DMS153 treated with DMSO at 0.1 percent for 48 hours (cell line): Measurements from ENCODE around the gene EIF4A3.
A peak's percentile ranks its signal among the peaks of the same experiment; 100 is the strongest.
"Not testable (repeated sequence)": the region's sequence is repeated elsewhere in the genome, so short reads cannot be mapped to it uniquely, and the experiment has no call there.

Experiments
- DNase-seq: peaks from one replicate; lab custom pipeline; 2025; ENCODE audit not compliant: unreplicated experiment; lab: John Stamatoyannopoulos, UW

EIF4A3 gene

DNA sequence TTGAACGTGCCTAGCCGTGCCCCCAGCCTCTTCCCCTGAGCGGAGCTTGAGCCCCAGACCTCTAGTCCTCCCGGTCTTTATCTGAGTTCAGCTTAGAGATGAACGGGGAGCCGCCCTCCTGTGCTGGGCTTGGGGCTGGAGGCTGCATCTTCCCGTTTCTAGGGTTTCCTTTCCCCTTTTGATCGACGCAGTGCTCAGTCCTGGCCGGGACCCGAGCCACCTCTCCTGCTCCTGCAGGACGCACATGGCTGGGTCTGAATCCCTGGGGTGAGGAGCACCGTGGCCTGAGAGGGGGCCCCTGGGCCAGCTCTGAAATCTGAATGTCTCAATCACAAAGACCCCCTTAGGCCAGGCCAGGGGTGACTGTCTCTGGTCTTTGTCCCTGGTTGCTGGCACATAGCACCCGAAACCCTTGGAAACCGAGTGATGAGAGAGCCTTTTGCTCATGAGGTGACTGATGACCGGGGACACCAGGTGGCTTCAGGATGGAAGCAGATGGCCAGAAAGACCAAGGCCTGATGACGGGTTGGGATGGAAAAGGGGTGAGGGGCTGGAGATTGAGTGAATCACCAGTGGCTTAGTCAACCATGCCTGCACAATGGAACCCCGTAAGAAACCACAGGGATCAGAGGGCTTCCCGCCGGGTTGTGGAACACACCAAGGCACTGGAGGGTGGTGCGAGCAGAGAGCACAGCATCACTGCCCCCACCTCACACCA lies 44.8 kb downstream of the EIF4A3 start:
- DNase-seq, result no peak

DNA sequence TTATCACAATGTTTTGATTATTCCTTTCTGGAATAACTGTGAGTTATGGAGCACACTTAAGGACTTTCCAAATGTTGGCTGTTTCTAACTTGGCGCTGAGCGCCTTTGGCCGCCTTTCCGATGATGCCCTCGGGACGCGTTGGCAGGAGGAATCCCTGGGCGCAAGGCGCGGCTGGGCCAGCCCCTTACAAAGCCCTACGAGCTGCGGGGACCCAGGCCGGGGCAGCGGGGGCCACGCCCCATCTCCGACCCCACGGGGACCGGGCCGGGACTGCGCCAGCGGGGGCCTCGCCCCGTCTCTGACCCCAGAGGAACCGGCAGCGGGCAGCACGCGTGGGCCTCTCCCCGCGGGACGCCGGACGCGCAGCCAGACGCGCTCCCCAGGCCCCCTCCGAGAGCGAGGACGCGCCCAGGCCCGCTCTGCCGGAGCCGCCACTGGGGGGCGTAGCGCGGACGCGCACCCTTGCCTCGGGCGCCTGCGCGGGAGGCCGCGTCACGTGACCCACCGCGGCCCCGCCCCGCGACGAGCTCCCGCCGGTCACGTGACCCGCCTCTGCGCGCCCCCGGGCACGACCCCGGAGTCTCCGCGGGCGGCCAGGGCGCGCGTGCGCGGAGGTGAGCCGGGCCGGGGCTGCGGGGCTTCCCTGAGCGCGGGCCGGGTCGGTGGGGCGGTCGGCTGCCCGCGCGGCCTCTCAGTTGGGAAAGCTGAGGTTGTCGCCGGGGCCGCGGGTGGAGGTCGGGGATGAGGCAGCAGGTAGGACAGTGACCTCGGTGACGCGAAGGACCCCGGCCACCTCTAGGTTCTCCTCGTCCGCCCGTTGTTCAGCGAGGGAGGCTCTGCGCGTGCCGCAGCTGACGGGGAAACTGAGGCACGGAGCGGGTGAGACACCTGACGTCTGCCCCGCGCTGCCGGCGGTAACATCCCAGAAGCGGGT lies 45.6 kb downstream of the EIF4A3 start, which contains the start of gene GAA:
Gene GAA (plus strand): TSS at position 571 of the 935 bp plus-strand sequence. CDS start 3,006 bp downstream, outside the sequence.
- DNase-seq, result peak; percentile 58

DNA sequence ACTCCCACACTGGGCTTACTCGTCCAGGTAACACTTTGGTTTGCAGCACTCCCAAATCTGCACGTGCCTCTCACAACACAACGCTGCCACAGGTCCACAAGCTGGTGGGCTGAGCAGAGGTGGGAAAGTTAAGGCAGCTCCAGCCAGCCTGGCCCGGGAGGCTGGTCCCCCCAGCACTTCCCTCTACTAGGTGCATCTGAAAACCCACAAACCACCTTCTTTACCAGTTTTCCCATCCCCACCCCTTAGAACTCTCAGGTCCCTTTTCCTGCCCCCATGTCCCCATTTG lies 46.9 kb downstream of the EIF4A3 start:
- DNase-seq, result no peak

DNA sequence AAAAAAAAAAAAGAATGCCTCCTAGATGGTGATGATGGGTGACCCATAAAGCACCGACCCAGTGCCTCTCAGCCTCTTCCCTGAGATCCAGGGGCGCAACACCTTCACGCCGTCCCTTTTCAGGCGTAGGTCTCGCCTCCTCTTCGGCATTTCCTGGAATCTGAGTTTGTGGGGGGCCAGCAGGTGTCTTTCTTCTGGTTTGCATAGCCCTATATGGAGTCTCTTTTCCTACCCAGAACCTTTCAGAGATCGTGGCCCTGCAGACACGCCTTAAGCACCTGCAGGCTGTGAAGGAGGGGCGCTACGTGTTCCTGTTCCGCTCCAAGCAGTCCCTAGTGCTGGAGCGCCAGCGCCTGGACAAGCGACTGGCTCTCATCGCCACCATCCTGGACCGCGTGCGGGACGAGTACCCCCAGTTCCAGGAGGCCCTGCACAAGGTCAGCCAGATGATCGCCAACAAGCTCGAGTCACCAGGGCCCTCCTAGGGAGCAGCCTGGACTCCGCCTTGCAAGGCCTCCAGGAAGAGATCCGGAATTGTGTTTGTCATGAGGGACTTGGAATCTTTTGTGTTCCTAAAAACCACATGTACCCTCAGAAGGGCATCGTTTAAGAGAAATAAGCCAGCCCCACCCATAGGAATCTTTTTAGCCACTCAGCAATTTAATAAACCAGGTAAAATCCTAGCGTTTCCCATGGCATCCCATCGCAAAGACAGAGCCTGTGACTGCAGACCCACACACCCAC lies 47.5 kb downstream of the EIF4A3 start:
- no peak for DNase-seq

DNA sequence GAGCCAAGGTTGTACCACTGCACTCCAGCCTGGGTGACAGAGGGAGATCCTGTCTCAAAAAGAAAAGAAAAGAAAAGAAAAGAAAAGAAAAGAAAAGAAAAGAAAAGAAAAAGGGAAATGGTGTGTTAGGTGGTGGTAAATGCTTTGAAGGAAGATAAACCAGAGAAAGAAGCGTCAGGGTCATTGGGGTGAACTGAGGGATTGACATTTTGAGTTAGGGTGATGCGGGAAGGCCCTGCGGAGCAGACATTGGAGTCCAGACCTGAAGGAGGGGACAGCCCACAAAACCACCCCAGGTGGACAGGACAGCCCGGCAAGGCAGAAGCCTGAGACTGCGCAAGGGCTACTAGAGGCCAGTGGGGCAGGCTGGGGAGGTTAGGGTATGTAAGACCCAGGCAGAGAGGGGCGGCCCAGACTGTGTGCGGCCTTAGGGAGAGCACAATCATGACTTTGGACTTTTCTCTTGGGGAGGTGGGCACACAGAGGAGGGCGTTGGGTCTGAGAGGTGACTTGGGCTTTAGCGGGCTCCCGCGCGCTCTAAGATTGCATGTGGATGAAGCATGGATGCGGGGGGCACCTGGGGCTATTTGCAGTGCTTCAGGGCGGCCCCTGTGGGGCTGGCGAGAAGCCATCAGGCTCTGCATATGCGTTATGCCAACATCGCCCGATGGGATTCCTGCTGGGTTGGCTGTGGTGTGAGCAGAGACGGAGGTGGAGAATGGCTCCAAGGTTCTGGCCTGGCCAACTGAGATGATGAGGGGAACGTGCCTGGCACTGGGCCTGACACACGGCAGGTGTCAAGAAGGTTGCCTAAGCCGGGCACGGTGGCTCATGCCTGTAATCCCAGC lies 48.9 kb downstream of the EIF4A3 start:
- DNase-seq, result no peak

DNA sequence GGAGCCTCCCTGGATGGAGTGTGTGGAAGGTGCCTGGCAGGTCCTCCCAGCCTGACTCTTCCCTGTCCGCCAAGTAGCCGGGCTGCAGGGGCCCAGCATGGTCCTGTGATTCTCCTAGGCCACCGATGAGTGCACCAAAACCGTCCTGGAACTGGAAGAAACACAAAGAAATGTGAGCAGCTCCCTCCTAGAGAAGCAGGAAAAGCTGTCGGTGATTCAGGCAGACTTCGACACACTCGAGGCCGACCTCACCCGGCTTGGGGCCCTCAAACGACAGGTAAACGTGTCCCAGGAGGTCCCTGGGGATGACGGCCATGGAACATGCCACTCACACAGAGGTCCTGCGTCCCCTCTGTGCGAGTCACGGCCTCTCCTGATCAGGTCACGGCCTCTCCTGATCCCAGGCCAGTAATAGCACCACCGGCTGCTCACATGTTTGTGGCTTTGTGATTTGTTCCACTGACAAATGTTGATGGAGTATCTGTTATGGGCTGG lies 49.8 kb downstream of the EIF4A3 start:
- no peak for DNase-seq

DNA sequence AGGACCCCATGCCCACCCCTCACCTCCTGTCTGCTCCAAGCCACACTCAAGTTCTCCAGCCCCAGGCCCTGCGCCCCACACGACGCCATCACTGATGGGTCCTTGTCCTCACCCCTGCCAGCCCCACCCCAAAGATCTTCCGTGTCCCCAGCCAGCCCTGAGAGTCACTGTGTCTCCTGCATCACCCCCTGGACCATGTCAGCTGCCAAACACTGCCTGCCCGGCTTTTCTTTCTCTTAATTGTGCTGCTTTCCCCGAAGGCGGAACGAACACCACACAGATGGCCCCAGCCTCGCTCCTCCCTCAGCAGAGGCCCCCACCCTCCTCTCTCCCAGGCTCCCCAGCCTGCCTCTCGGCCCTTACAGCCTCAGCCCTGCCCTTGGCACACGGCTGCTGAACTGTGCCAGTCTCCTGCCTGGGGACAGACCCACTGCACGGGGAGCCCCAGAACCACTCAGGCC lies 50.3 kb downstream of the EIF4A3 start:
- DNase-seq, result no peak

DNA sequence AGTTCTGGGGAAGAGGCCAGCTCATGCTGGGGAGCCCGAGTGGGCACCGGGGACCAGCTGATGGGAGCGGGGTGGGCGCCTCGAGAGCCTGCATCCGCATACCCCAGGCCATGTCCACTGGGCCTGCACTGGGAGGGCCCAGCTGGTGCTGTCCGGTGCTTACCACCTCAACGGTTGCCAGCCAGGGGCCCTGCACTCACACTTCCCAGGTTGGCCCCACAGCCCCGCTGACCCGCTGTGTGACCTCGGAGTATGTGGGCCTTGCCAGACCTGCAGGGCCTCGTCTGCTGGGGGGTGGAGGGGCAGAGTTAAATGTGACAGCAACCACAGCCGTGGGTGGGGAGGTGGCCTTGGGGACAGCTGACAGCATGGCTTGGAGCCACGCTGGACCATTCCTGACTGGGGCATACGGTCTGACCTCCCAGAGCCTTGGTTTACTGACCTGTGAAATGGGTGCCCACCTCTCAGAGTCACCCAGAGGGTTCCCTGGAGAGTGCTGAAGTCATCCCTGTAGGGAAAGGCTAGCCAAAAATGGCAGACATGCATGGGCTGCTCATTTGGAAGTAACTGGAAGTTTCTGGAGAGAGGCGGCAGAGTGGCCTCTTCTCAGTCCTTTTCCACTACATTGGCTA lies 51.0 kb downstream of the EIF4A3 start:
- no peak for DNase-seq

DNA sequence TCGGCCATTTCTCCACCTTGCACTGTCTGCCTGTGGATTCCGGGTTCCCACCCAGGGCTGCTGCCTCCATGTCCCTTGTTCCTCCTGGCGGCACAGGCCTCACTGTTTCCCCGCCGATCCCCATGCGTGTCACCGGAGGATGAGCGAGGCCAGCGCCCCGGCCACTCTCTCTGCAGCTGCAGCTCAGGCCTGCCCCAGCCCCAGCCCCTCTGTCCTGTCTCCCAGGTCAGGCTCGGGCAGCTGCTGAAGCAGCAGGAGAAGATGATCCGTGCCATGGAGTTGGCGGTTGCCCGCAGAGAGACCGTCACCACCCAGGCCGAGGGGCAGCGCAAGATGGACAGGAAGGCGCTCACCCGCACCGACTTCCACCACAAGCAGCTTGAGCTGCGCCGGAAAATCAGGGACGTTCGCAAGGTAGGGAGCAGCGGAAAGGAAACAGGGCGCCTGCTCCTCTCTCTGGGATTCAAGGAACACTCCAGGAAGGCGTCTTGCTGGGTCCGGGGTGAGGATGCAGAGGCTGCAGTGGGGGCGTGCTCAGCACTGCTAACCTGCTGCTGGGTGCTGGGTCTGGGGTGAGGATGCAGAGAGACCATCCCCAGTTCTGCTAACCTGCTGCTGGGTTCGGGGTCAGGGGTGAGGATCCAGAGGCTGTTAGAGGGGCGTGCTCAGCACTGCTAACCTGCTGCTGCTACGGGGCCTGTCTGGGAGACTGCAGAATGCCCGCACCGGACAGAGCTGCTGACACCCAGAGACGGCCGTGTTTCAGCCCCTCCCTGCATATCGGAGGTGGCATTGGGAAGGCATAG lies 51.7 kb downstream of the EIF4A3 start:
- DNase-seq, result no peak

DNA sequence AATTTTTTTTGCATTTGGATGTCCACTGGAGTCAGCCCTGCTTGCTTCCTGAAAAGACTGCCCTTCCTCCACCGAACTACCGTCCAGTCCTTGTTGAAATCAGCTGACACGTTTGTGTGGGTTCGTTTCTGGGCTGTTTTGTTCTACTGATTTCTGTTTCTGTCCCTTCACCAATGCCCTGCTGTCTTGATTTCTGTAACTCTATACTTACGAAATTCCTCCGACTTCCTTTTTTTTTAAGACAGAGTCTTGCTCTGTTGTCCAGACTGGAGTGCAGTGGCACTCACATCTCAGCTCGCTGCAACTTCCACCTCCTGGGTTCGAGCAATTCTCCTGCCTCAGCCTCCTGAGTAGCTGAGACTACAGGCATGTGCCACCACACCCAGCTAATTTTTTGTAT lies 54.0 kb downstream of the EIF4A3 start:
- DNase-seq, result no peak

DNA sequence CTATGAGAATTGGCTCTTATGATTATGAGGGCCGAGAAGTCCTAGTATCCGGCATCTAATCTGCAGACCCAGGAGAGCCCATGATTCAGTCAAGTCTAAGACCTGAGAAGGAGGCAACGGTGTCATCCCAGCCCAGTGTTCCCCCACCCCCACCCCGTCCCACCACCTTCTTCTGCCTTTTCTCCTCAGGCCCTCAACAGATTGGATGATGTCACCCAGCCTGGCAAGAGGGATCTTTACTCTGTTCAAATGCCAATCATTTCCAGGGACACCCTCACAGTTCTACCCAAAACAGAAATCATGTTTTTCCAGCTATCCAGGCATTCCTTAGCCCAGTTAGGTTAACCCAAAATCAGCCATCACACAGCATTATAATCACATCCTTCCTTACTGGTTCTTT lies 55.6 kb downstream of the EIF4A3 start:
- no peak for DNase-seq

DNA sequence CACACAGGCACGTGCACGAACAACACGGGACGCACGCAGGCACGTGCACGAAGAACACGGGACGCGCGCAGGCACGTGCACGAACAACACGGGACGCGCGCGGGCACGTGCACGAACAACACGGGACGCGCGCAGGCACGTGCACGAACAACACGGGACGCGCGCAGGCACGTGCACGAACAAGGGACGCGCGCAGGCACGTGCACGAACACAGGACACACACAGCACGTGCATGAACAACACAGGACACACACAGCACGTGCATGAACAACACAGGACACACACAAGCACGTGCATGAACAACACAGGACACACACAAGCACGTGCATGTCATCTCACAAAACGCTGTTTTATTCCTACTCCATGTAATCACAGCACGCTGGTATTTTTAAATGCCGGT lies 56.8 kb downstream of the EIF4A3 start:
- DNase-seq, result not testable (repeated sequence)

DNA sequence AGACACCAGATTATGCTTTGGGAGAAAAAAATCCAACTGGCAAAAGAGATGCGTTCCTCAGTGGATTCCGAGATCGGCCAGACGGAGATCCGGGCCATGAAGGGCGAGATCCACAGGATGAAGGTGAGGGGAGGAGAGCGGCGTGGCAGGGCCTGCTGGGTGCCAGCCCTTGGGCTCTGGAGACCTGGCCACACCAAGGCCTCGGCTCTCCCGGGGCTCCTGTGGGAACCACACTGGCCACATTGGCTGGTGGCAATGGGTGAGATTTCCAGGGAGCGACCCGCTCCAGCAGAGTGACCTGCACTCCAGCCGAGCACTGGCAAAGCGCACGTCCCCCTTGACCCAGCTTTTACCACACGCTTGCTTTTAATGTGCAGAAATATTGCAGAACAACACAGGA lies 57.2 kb downstream of the EIF4A3 start:
- DNase-seq, result no peak

DNA sequence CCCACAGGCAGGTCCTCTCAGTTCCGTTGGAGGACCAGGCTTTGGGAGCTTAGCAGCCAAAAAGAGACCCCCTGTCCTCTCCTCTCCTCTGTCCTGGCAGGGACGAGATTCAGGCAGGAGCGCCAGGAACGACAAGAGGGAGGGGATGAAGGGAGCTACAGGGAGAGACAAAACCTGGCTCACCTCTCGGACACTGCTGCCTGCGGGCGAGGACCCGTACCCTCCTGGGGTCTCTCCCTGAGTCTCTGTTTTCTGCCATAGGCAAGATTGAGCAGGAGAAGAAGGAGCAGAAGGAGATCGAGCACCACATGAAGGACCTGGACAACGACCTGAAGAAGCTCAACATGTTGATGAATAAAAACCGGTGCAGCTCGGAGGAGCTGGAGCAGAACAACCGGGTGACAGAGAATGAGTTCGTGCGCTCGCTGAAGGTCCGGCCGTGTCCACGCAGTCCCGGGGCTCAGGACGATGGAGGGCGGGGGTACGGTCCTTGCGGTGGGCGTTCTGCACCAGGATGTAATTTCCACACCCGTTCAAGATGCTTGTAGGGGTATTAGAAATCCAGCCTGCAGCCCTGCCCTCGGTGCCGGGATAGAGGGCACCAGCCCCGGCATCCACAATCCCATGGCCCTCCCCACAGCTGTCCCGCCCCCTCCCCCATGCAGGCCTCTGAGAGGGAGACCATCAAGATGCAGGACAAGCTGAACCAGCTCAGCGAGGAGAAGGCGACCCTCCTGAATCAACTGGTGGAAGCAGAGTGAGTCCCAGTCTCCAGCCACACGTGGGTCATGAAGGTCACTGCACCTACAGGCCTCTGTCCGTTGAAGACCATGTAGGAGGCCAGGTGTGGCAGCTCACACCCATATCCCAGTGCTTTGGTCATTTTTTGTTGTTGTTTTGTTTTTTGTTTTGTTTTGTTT lies 59.3 kb downstream of the EIF4A3 start:
- DNase-seq, result no peak

DNA sequence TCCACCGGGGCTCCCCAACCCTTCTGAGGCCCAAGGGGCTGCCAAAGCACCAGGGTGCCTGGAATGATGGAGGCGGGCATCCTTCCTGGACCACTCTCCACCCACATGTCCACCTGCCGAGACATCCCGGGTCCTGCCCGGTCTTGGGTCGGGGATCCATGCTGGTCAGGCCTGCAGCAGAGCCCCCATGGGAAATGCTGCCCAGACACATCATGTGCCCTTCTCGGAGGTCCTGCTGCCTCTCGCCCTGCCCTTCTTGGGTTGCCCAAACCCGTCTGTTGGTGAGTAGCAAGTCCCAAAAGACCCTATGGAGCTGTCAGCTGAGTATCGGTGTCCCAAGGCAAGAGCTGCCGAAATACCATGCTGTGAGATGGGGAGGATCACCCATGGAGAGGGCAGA lies 60.3 kb downstream of the EIF4A3 start:
- DNase-seq, result no peak

DNA sequence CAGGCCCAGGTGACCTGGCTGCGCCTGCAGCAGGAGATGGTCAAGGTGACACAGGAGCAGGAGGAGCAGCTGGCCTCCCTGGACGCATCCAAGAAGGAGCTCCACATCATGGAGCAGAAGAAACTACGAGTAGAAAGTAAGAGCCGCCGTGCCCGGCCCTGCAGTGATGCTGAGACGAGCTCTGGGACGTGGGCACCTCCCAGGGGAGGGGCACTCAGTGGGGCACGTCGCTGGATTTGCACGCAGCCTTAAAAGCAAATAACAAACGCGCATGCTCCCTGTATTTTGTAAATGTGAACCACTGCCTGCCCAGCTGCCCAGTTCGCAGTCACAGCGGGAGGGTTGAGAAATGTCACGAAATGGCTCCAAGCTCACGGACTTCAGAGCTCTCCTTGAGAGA lies 60.8 kb downstream of the EIF4A3 start:
- peak; percentile 9 for DNase-seq

DNA sequence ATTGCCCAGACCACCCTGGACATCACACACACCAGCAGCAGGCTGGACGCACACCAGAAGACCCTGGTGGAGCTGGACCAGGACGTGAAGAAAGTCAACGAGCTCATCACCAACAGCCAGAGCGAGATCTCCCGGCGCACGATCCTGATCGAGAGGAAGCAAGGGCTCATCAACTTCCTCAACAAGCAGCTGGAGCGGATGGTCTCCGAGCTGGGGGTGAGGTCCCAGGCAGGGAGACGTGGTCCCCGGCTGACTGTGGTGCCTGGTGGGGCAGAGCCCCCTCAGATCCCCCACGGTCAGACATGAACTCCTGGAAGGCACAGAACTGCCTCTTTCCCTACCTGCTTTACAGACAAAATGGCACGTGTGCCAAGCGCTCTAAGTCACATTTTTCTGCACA lies 62.2 kb downstream of the EIF4A3 start:
- no peak for DNase-seq
